WTC11 (cell line): ENCODE results near the gene FMN2. TPM values are rescaled to one million over a fixed set of nuclear protein-coding genes. Genes with fewer than 3 reads are reported as not detected.

Experiments
- ATAC-seq: fragments of 200-7000 bp; cut with Tn5 transposase; 2 replicates; pipeline ENCODE4 v1.10.0; 2021; ENCODE audit warnings: mild to moderate bottlenecking, moderate library complexity
- CTCF ChIA-PET: fragments of 300-600 bp; sonication (Branson Sonifier 250); formaldehyde crosslinking; loops from one replicate; lab custom pipeline; 2021; ENCODE audit warnings: antibody characterized with exemption; lab: Charles Lee
- POLR2A ChIA-PET: fragments of 350-600 bp; sonication (Branson Sonifier 250); formaldehyde crosslinking; loops from one replicate; lab custom pipeline; 2021; ENCODE audit warnings: antibody characterized with exemption; lab: Charles Lee
- DNase-seq: peaks from one replicate; pipeline ENCODE4 v3.0.0; 2021; ENCODE audit warnings: low spot score
- H3K27ac Mint-ChIP-seq: 2 replicates; pipeline ENCODE4 v1.8.0; 2021; ENCODE audit warnings: mixed read lengths
- H3K27me3 Mint-ChIP-seq: 2 replicates; pipeline ENCODE4 v1.8.0; 2021; ENCODE audit warnings: low read depth, mild to moderate bottlenecking, moderate library complexity, mixed read lengths
- H3K36me3 Mint-ChIP-seq: 2 replicates; pipeline ENCODE4 v1.8.0; 2021; ENCODE audit warnings: mixed read lengths
- H3K4me1 Mint-ChIP-seq: 2 replicates; pipeline ENCODE4 v1.8.0; 2022; ENCODE audit warnings: mixed read lengths
- H3K4me3 Mint-ChIP-seq: 2 replicates; pipeline ENCODE4 v1.8.0; 2021; ENCODE audit warnings: mild to moderate bottlenecking, moderate library complexity, mixed read lengths
- H3K9me3 Mint-ChIP-seq: 2 replicates; pipeline ENCODE4 v1.8.0; 2021; ENCODE audit warnings: mixed read lengths
- AFF4 ChIP-seq: sonication (generic); formaldehyde crosslinking; IDR thresholded peaks from 2 replicates; pipeline ENCODE4 v1.8.1; 2023; ENCODE audit warnings: mild to moderate bottlenecking, missing genetic modification reagents, borderline replicate concordance
- ARID4B ChIP-seq: sonication (generic); formaldehyde crosslinking; IDR thresholded peaks from 2 replicates; pipeline ENCODE4 v1.8.0; 2023; ENCODE audit warnings: missing genetic modification reagents, mild to moderate bottlenecking, borderline replicate concordance
- CREB1 ChIP-seq: sonication (generic); formaldehyde crosslinking; IDR thresholded peaks from 2 replicates; pipeline ENCODE4 v1.8.0; 2023; ENCODE audit warnings: mild to moderate bottlenecking, missing genetic modification reagents
- CREM ChIP-seq: sonication (generic); formaldehyde crosslinking; IDR thresholded peaks from 2 replicates; pipeline ENCODE4 v1.8.1; 2022; ENCODE audit warnings: mild to moderate bottlenecking, missing genetic modification reagents, moderate library complexity
- E2F4 ChIP-seq: sonication (generic); formaldehyde crosslinking; IDR thresholded peaks from 2 replicates; pipeline ENCODE4 v1.8.1; 2022; ENCODE audit warnings: low read depth, mild to moderate bottlenecking, moderate library complexity, missing genetic modification reagents, borderline replicate concordance
- E2F5 ChIP-seq: sonication (generic); formaldehyde crosslinking; IDR thresholded peaks from 2 replicates; pipeline ENCODE4 v1.8.1; 2022; ENCODE audit warnings: mild to moderate bottlenecking, moderate library complexity, missing genetic modification reagents
- EMX1 ChIP-seq: fragments of 250-450 bp; sonication (Bioruptor Pico); IDR thresholded peaks from 2 replicates; pipeline ENCODE4 v1.8.0; 2021; ENCODE audit warnings: mild to moderate bottlenecking
- FOXJ3 ChIP-seq: sonication (generic); formaldehyde crosslinking; IDR thresholded peaks from 2 replicates; pipeline ENCODE4 v1.9.0; 2021; ENCODE audit warnings: missing genetic modification reagents, mild to moderate bottlenecking, borderline replicate concordance
- FOXP4 ChIP-seq: sonication (generic); formaldehyde crosslinking; IDR thresholded peaks from 2 replicates; pipeline ENCODE4 v1.8.0; 2022; ENCODE audit warnings: mild to moderate bottlenecking, missing genetic modification reagents
- JUN ChIP-seq: sonication (generic); formaldehyde crosslinking; IDR thresholded peaks from 2 replicates; pipeline ENCODE4 v1.8.0; 2023; ENCODE audit warnings: mild to moderate bottlenecking, missing genetic modification reagents
- NR2C2 ChIP-seq: sonication (generic); formaldehyde crosslinking; IDR thresholded peaks from 2 replicates; pipeline ENCODE4 v1.8.0; 2022; ENCODE audit warnings: mild to moderate bottlenecking, missing genetic modification reagents
- NR3C1 ChIP-seq: sonication (generic); formaldehyde crosslinking; conservative IDR thresholded peaks from 2 replicates; pipeline ENCODE4 v1.8.1; 2023; ENCODE audit warnings: low read depth, mild to moderate bottlenecking, missing genetic modification reagents
- SMAD4 ChIP-seq: sonication (generic); formaldehyde crosslinking; IDR thresholded peaks from 2 replicates; pipeline ENCODE4 v1.8.0; 2022; ENCODE audit warnings: mild to moderate bottlenecking, missing genetic modification reagents
- SP1 ChIP-seq: sonication (generic); formaldehyde crosslinking; conservative IDR thresholded peaks from 2 replicates; pipeline ENCODE4 v1.8.1; 2022; ENCODE audit warnings: missing genetic modification reagents
- TCF7 ChIP-seq: sonication (generic); formaldehyde crosslinking; IDR thresholded peaks from 2 replicates; pipeline ENCODE4 v1.8.0; 2022; ENCODE audit warnings: mild to moderate bottlenecking, low read depth, missing genetic modification reagents, moderate library complexity
- USF1 ChIP-seq: sonication (generic); formaldehyde crosslinking; IDR thresholded peaks from 2 replicates; pipeline ENCODE4 v1.8.0; 2022; ENCODE audit warnings: mild to moderate bottlenecking, missing genetic modification reagents
- ZNF219 ChIP-seq: sonication (generic); formaldehyde crosslinking; IDR thresholded peaks from 2 replicates; pipeline ENCODE4 v1.8.0; 2023; ENCODE audit warnings: missing genetic modification reagents, mild to moderate bottlenecking, borderline replicate concordance
- total RNA-seq: library from RNA; stranded (reverse); gene quantifications from 3 replicates; pipeline ENCODE4 v1.2.3, GENCODE V29; 2021

Gene FMN2
- total RNA-seq, 1 experiment from 2014 or later = 1.8 TPM

GRCh38 chr1:240350910-240351331, 259.2 kb downstream of the FMN2 start (continued):
- TF ChIP-seq ARID4B (CRISPR knock-in tag) (no peak), CREB1 (CRISPR knock-in tag) (no peak), E2F5 (CRISPR knock-in tag) (no peak), TCF7 (no peak), ZNF219 (CRISPR knock-in tag) (no peak), JUN (CRISPR knock-in tag) (no peak), FOXP4 (CRISPR knock-in tag) (no peak)

GRCh38 chr1:240351690-240352089, 260.0 kb downstream of the FMN2 start:
- no peaks in the 10 kb centered on the region for H3K27me3 Mint-ChIP-seq
- ATAC-seq = no peak
- no peaks in the 10 kb centered on the region for H3K9me3 Mint-ChIP-seq
- H3K27ac Mint-ChIP-seq = no peak overlapping the region
- peaks cover 12% of the 10 kb centered on the region for H3K4me1 Mint-ChIP-seq
- H3K4me3 Mint-ChIP-seq = no peak overlapping the region
- no peaks in the 10 kb centered on the region for H3K36me3 Mint-ChIP-seq
- ChIA-PET CTCF (no interaction called here), POLR2A (no interaction called here)
- DNase-seq = no peak
- no peak for TF ChIP-seq USF1
- TF ChIP-seq NR2C2 (CRISPR knock-in tag) = no peak
- TF ChIP-seq NR3C1 (CRISPR knock-in tag) = no peak
- TF ChIP-seq E2F4 (CRISPR knock-in tag) = no peak
- no peak for TF ChIP-seq CREM (CRISPR knock-in tag)
- no peak for TF ChIP-seq SP1 (CRISPR knock-in tag)
- no peak for TF ChIP-seq SMAD4 (CRISPR knock-in tag)
- no peak for TF ChIP-seq AFF4 (CRISPR knock-in tag)
- no peak for TF ChIP-seq TCF7
- no peak for TF ChIP-seq FOXJ3
- no peak for TF ChIP-seq EMX1 (CRISPR knock-in tag)
- TF ChIP-seq ZNF219 (CRISPR knock-in tag) = no peak
